Ramos (cell line): ENCODE data around the gene CCDC8.
"Not testable (repeated sequence)": the region's sequence is repeated elsewhere in the genome, so short reads cannot be mapped to it uniquely, and the experiment has no call there.

Experiments used
- in situ Hi-C: fragments of 300-500 bp; cut with MboI; formaldehyde crosslinking; loops from one replicate; pipeline ENCODE4 v1.14.3; 2022; ENCODE audit warnings: low sequenced_read_pairs; ENCODE audit not compliant: unreplicated experiment

CCDC8 gene

GRCh38 chr19:46413262-46414031 lies at the start of gene CCDC8:
Gene CCDC8 (minus strand): TSS chr19:46413564. CDS start chr19:46412810, 754 bp downstream.
- in situ Hi-C loops: no loop called here

- in situ Hi-C loops: no loop called here
Measured at GRCh38 chr19:46461537-46461936, 48.2 kb upstream of the CCDC8 start.

GRCh38 chr19:46460981-46461380 lies 47.6 kb upstream of the CCDC8 start:
- in situ Hi-C loops: no loop called here

- in situ Hi-C loops: no loop called here
Measured at GRCh38 chr19:46460055-46460454, 46.7 kb upstream of the CCDC8 start.

- in situ Hi-C loops: no loop called here
Measured at GRCh38 chr19:46456930-46457329, 43.6 kb upstream of the CCDC8 start.

- in situ Hi-C loops: no loop called here
Measured at GRCh38 chr19:46454244-46454643, 40.9 kb upstream of the CCDC8 start.

GRCh38 chr19:46453661-46454060 lies 40.3 kb upstream of the CCDC8 start:
- in situ Hi-C loops: no loop called here

GRCh38 chr19:46452186-46452585 lies 38.8 kb upstream of the CCDC8 start:
- in situ Hi-C loops: no loop called here

- in situ Hi-C loops: no loop called here
Measured at GRCh38 chr19:46451352-46451751, 38.0 kb upstream of the CCDC8 start.

- in situ Hi-C loops: no loop called here
Measured at GRCh38 chr19:46450737-46451136, 37.4 kb upstream of the CCDC8 start.

- in situ Hi-C loops: no loop called here
Measured at GRCh38 chr19:46449228-46449627, 35.9 kb upstream of the CCDC8 start.

GRCh38 chr19:46448601-46449000 lies 35.2 kb upstream of the CCDC8 start:
- in situ Hi-C loops: no loop called here

GRCh38 chr19:46447824-46448223 lies 34.5 kb upstream of the CCDC8 start:
- in situ Hi-C loops: no loop called here

GRCh38 chr19:46447006-46447405 lies 33.6 kb upstream of the CCDC8 start:
- in situ Hi-C loops: no loop called here

- in situ Hi-C loops: no loop called here
Measured at GRCh38 chr19:46446021-46446420, 32.7 kb upstream of the CCDC8 start.

GRCh38 chr19:46442808-46443450 lies 29.6 kb upstream of the CCDC8 start:
- in situ Hi-C loops: no loop called here

- in situ Hi-C loops: no loop called here
Measured at GRCh38 chr19:46441866-46442265, 28.5 kb upstream of the CCDC8 start.

- in situ Hi-C loops: not testable (repeated sequence)
Measured at GRCh38 chr19:46435689-46436088, 22.3 kb upstream of the CCDC8 start.

GRCh38 chr19:46435009-46435408 lies 21.6 kb upstream of the CCDC8 start:
- in situ Hi-C loops: no loop called here

GRCh38 chr19:46433470-46433869 lies 20.1 kb upstream of the CCDC8 start:
- in situ Hi-C loops: not testable (repeated sequence)

- in situ Hi-C loops: no loop called here
Measured at GRCh38 chr19:46431824-46432223, 18.5 kb upstream of the CCDC8 start.

GRCh38 chr19:46429999-46430398 lies 16.6 kb upstream of the CCDC8 start:
- in situ Hi-C loops: no loop called here
